K562 (cell line): ENCODE measurements around the gene FTO. TPM values are rescaled to one million over a fixed set of nuclear protein-coding genes. Genes with fewer than 3 reads are reported as not detected.

Experiments used
- ATAC-seq: fragments of 200-7000 bp; cut with Tn5 transposase; 3 replicates; pipeline ENCODE4 v1.9.1; 2020; ENCODE audit warnings: moderate library complexity
- BruUV-seq: library from RNA; stranded (reverse); fragments of 400-500 nt; replicated peaks from 2 replicates; lab custom pipeline; 2021; lab: Mats Ljungman, UMichigan
- CTCF ChIA-PET: fragments of 300-600 bp; formaldehyde crosslinking; extraction: SDS; loops from one replicate; lab custom pipeline; 2021; ENCODE audit warnings: low intra/inter-chr PET ratio; lab: Yijun Ruan, JAX
- POLR2A ChIA-PET: fragments of 300-600, 350-650 bp; sonication (Branson Sonifier 250); formaldehyde crosslinking; extraction: SDS; loops from one replicate; lab custom pipeline; 2021; ENCODE audit warnings: antibody characterized with exemption, inconsistent platforms; lab: Yijun Ruan, JAX
- DNase-seq, 4 experiments: peaks; one replicate each; pipeline versions ENCODE4 v3.0.0 to v3.0.0-alpha.2; 2011 to 2018; ENCODE audit warnings: low spot score in 3 of 4, mixed read lengths in 3 of 4; ENCODE audit errors: extremely low read depth in 1 of 4
- FAIRE-seq: peaks from 2 replicates; lab custom pipeline; 2011; peaks lifted over from hg19 to GRCh38; lab: Jason Lieb, UNC
- H2AFZ ChIP-seq: 2 replicates; pipeline ENCODE4 v1.6.0; 2011; ENCODE audit warnings: low read depth, low read length, control low read depth, inconsistent platforms
- H3K27ac ChIP-seq: fragments of 200-600 bp; 3 replicates; pipeline ENCODE4 v1.8.0; 2011; ENCODE audit warnings: low read depth, mild to moderate bottlenecking, control low read depth, inconsistent platforms, low read length, moderate library complexity, mixed read lengths; ENCODE audit errors: extremely low read depth
- H3K27me3 ChIP-seq, 2 experiments: fragments of 300-600 bp in 1 of 2; 2 replicates in 1 of 2; 3 replicates in 1 of 2; pipeline versions ENCODE4 v1.6.0 to v1.8.0; 2011; ENCODE audit warnings: inconsistent platforms in 2 of 2, low read length in 2 of 2, mild to moderate bottlenecking in 1 of 2, mixed read lengths in 1 of 2, moderate library complexity in 1 of 2; ENCODE audit not compliant: control insufficient read depth in 2 of 2, insufficient read depth in 2 of 2
- H3K36me3 ChIP-seq: fragments of 300-600 bp; 3 replicates; pipeline ENCODE4 v1.8.0; 2011; ENCODE audit warnings: mild to moderate bottlenecking, low read length, inconsistent platforms; ENCODE audit not compliant: control insufficient read depth, insufficient read depth
- H3K4me1 ChIP-seq, 2 experiments: fragments of 200-600 bp in 1 of 2; replicated peaks in 1 of 2; 2 replicates in 1 of 2; 3 replicates in 1 of 2; pipeline versions ENCODE4 v1.5.1 to v1.8.0; 2011; ENCODE audit warnings: inconsistent platforms in 2 of 2, low read length in 2 of 2, mild to moderate bottlenecking in 1 of 2, mixed read lengths in 1 of 2, moderate library complexity in 1 of 2; ENCODE audit not compliant: control insufficient read depth in 2 of 2, insufficient read depth in 2 of 2
- H3K4me2 ChIP-seq: 2 replicates; pipeline ENCODE4 v1.6.1; 2011; ENCODE audit warnings: low read length, control low read depth, inconsistent platforms, mixed read lengths; ENCODE audit not compliant: insufficient read depth
- H3K4me3 ChIP-seq: fragments of 200-600 bp; sonication (generic), shearing (Covaris generic); 2 replicates; pipeline ENCODE4 v1.5.1; 2016; ENCODE audit warnings: control low read depth, inconsistent platforms
- H3K79me2 ChIP-seq: fragments of 200-600 bp; 3 replicates; pipeline ENCODE4 v1.8.0; 2011; ENCODE audit warnings: low read length, inconsistent platforms; ENCODE audit not compliant: control insufficient read depth, insufficient read depth
- H3K9ac ChIP-seq, 2 experiments: 2 replicates each; pipeline versions ENCODE4 v1.6.0 to v1.6.1; 2011; ENCODE audit warnings: low read depth in 2 of 2, low read length in 2 of 2, control low read depth in 1 of 2, inconsistent platforms in 1 of 2, mild to moderate bottlenecking in 1 of 2, mixed read lengths in 1 of 2; ENCODE audit not compliant: insufficient read depth in 1 of 2
- H3K9me1 ChIP-seq: one replicate; pipeline ENCODE4 v1.6.0; 2011; ENCODE audit warnings: inconsistent platforms, mild to moderate bottlenecking, low read length, moderate library complexity; ENCODE audit not compliant: control insufficient read depth, insufficient read depth
- H3K9me3 ChIP-seq: replicated peaks from 2 replicates; pipeline ENCODE4 v1.5.1; 2011; ENCODE audit warnings: low read depth, low read length, inconsistent platforms; ENCODE audit not compliant: control insufficient read depth, insufficient read depth
- H4K20me1 ChIP-seq: replicated peaks from 2 replicates; pipeline ENCODE4 v1.6.1; 2011; ENCODE audit warnings: low read length, inconsistent platforms, mixed read lengths; ENCODE audit not compliant: control insufficient read depth, insufficient read depth
- BHLHE40 ChIP-seq: IDR thresholded peaks from 2 replicates; pipeline ENCODE4 v1.6.1; 2011; ENCODE audit warnings: low read length, improper control_type of control experiment
- BRD9 ChIP-seq: fragments of 450-650 bp; IDR thresholded peaks from 2 replicates; pipeline ENCODE4 v1.6.1; 2018; ENCODE audit warnings: low read depth; ENCODE audit not compliant: partially characterized antibody
- FOS ChIP-seq: IDR thresholded peaks from 3 replicates; pipeline ENCODE4 v1.6.1; 2011; ENCODE audit not compliant: insufficient read length; ENCODE audit errors: extremely low read depth
- FOSL1 ChIP-seq: fragments of 200-800 bp; sonication (Bioruptor generic); conservative IDR thresholded peaks from 2 replicates; pipeline ENCODE4 v1.6.1; 2016; ENCODE audit warnings: missing genetic modification characterization, missing compliant biosample characterization
- FOXA1 ChIP-seq: fragments of 450-650 bp; IDR thresholded peaks from 2 replicates; pipeline ENCODE4 v1.6.1; 2016; ENCODE audit warnings: mild to moderate bottlenecking, borderline replicate concordance
- HCFC1 ChIP-seq: IDR thresholded peaks from 2 replicates; pipeline ENCODE4 v1.6.1; 2012; ENCODE audit warnings: low read depth, low read length, improper control_type of control experiment
- HDAC3 ChIP-seq: fragments of 450-650 bp; IDR thresholded peaks from 2 replicates; pipeline ENCODE4 v1.6.1; 2018; ENCODE audit warnings: borderline replicate concordance, mild to moderate bottlenecking, moderate library complexity; ENCODE audit not compliant: partially characterized antibody
- MAFF ChIP-seq: IDR thresholded peaks from 2 replicates; pipeline ENCODE4 v1.6.1; 2012; ENCODE audit warnings: low read length, improper control_type of control experiment
- MAZ ChIP-seq, 2 experiments: fragments of 450-650 bp in 1 of 2; sonication (generic) in 1 of 2; formaldehyde crosslinking; IDR thresholded peaks in 1 of 2; conservative IDR thresholded peaks in 1 of 2; 2 replicates each; pipeline versions ENCODE4 v1.4.0 to v1.5.0; 2020; ENCODE audit warnings: mild to moderate bottlenecking in 1 of 2, missing genetic modification reagents in 1 of 2
- TOE1 ChIP-seq, 2 experiments: fragments of 450-650 bp in 1 of 2; sonication (generic) in 1 of 2; formaldehyde crosslinking in 1 of 2; IDR thresholded peaks; 2 replicates each; pipeline versions ENCODE4 v1.7.1 to v1.8.0; 2016 to 2022; ENCODE audit warnings: borderline replicate concordance in 2 of 2, mild to moderate bottlenecking in 2 of 2, antibody characterized with exemption in 1 of 2, inconsistent platforms in 1 of 2, low read depth in 1 of 2, missing genetic modification reagents in 1 of 2, moderate library complexity in 1 of 2
- ZC3H4 ChIP-seq: sonication (generic); formaldehyde crosslinking; IDR thresholded peaks from 2 replicates; pipeline ENCODE4 v1.9.0; 2021; ENCODE audit warnings: missing genetic modification reagents, borderline replicate concordance
- ZNF764 ChIP-seq: fragments of 250-450 bp; sonication (Bioruptor Pico); IDR thresholded peaks from 2 replicates; pipeline ENCODE4 v1.4.0; 2020; ENCODE audit warnings: low read depth, mild to moderate bottlenecking, moderate library complexity
- WGBS: fragments of 100-300 bp; shearing (Covaris generic); methylation state at CpG from one replicate; pipeline ENCODE4 v1.1.6; 2016; ENCODE audit warnings: low coverage, mixed read lengths; ENCODE audit not compliant: insufficient coverage; ENCODE audit errors: missing lambda C conversion rate; 5-methylcytosine and 5-hydroxymethylcytosine counted together
- in situ Hi-C: fragments of 300-500 bp; cut with MboI; formaldehyde crosslinking; loops from 4 replicates; pipeline ENCODE4 v1.15.0; 2018; ENCODE audit warnings: inconsistent platforms, mixed read lengths
- intact Hi-C: fragments of 100-400 bp; cut with micrococcal nuclease; formaldehyde crosslinking; loops from 2 replicates; pipeline ENCODE4 v1.14.2; 2022
- polyA plus RNA-seq, 8 experiments: library from polyadenylated mRNA; depleted of rRNA in 4 of 8; stranded (reverse) in 5 of 8; unstranded in 3 of 8; fragments of >200 nt; fragmentation: Nextera tagmentation in 2 of 8; fragmentation: Illumina TruSeq in 1 of 8; extraction: Ambion mirVana in 2 of 8; extraction: Trizol in 1 of 8; gene quantifications; 2 replicates each; pipeline versions ENCODE4 v1.2.1 to v1.2.3, GENCODE V29; 2011 to 2014; ENCODE audit warnings: inconsistent platforms in 1 of 8, missing spikeins in 1 of 8
- total RNA-seq, 7 experiments: library from RNA; depleted of rRNA in 6 of 7; stranded (reverse); fragments of >200 nt in 6 of 7; fragmentation: Illumina TruSeq in 2 of 7; extraction: Trizol in 2 of 7; gene quantifications; 2 replicates each; pipeline versions ENCODE4 v1.2.1 to v1.2.3, GENCODE V29; 2011 to 2021; ENCODE audit warnings: low replicate concordance in 1 of 7
- TF ChIP-seq, protein P1 (sequence below): fragments of 150-350 bp; conservative IDR thresholded peaks from 2 replicates; pipeline ENCODE4 v1.6.1; 2014; ENCODE audit warnings: low read length
- TF ChIP-seq, protein P2 (sequence below): fragments of 250-450 bp; sonication (Bioruptor Pico); IDR thresholded peaks from 2 replicates; pipeline ENCODE4 v1.4.0; 2020; ENCODE audit warnings: mild to moderate bottlenecking, moderate library complexity

FTO gene
- total and polyA plus RNA-seq, 9 of the 15 experiments (the other 6 are each of a cell fraction or from before 2014, with no cell fraction given) = 11.3 to 27.7 (median 25.5) TPM

DNA sequence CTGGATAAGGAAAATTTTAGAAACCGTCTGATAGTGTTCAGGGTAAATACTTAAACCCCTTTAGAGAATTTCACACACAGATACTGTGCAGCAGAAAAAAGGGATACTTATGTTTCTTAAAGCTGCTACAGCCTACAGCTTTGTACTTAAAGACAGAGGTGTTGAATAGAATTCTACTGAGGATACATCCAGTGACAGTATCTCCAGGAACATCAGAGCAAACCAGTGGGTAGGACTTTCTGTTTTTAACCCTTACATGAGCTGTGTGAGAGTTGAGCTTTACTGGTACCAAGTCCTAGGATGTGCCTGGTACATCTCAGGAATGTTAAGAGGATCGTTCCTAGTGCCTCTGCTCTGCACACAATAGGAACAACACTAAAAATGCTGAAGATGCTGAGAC, 191.5 kb downstream of the FTO start:
- BruUV-seq = no TSS peak
- intact Hi-C loops = no loop called here
- no peak overlapping the region for H2AFZ ChIP-seq
- no peaks in the 10 kb centered on the region for H3K27me3 ChIP-seq
- no peaks in the 10 kb centered on the region for H3K9me1 ChIP-seq
- H3K9ac ChIP-seq = no peak overlapping the region
- ATAC-seq = no peak
- no peaks in the 10 kb centered on the region for H4K20me1 ChIP-seq
- H3K36me3 ChIP-seq = no peaks in the 10 kb centered on the region
- no peak for DNase-seq
- H3K4me1 ChIP-seq = no peaks in the 10 kb centered on the region
- CTCF ChIA-PET = no interaction called here
- TF ChIP-seq FOS (no peak), MAFF (no peak), BRD9 (no peak), TOE1 (IDR thresholded peaks at IDR 0.05; ENCODE audit: borderline replicate concordance) (no peak), TOE1 (CRISPR knock-in tag; IDR thresholded peaks at IDR 0.05; ENCODE audit: borderline replicate concordance, low read depth) (no peak), FOSL1 (no peak), BHLHE40 (no peak), HDAC3 (no peak), ZC3H4 (CRISPR knock-in tag) (no peak), FOXA1 (no peak), ZNF764 (CRISPR knock-in tag) (no peak), HCFC1 (no peak), MAZ (CRISPR knock-in tag; conservative IDR thresholded peaks at IDR 0.05 in 1 of 2, IDR thresholded peaks at IDR 0.05 in 1 of 2) (no peak)
- TF ChIP-seq, protein P1, sequence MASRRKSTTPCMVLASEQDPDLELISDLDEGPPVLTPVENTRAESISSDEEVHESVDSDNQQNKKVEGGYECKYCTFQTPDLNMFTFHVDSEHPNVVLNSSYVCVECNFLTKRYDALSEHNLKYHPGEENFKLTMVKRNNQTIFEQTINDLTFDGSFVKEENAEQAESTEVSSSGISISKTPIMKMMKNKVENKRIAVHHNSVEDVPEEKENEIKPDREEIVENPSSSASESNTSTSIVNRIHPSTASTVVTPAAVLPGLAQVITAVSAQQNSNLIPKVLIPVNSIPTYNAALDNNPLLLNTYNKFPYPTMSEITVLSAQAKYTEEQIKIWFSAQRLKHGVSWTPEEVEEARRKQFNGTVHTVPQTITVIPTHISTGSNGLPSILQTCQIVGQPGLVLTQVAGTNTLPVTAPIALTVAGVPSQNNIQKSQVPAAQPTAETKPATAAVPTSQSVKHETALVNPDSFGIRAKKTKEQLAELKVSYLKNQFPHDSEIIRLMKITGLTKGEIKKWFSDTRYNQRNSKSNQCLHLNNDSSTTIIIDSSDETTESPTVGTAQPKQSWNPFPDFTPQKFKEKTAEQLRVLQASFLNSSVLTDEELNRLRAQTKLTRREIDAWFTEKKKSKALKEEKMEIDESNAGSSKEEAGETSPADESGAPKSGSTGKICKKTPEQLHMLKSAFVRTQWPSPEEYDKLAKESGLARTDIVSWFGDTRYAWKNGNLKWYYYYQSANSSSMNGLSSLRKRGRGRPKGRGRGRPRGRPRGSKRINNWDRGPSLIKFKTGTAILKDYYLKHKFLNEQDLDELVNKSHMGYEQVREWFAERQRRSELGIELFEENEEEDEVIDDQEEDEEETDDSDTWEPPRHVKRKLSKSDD = no peak
- TF ChIP-seq, protein P2, sequence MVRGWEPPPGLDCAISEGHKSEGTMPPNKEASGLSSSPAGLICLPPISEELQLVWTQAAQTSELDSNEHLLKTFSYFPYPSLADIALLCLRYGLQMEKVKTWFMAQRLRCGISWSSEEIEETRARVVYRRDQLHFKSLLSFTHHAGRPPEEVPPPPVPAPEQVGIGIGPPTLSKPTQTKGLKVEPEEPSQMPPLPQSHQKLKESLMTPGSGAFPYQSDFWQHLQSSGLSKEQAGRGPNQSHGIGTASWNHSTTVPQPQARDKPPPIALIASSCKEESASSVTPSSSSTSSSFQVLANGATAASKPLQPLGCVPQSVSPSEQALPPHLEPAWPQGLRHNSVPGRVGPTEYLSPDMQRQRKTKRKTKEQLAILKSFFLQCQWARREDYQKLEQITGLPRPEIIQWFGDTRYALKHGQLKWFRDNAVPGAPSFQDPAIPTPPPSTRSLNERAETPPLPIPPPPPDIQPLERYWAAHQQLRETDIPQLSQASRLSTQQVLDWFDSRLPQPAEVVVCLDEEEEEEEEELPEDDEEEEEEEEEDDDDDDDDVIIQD (CRISPR knock-in tag) = no peak
- TF ChIP-seq, all 486 proteins: peak for 0
- FAIRE-seq = no peak
- Histone ChIP-seq H3K4me3 (no peak overlapping the region), H3K4me2 (no peak overlapping the region), H3K9me3 (no peaks in the 10 kb centered on the region), H3K27ac (no peak overlapping the region), H3K79me2 (no peaks in the 10 kb centered on the region)
- in situ Hi-C loops = no loop called here
- POLR2A ChIA-PET = interaction anchor here (1.3 kb wide), 1 partner anchor 11 kb away, joined by 4 read pairs; no protein-coding TSS in a partner anchor
- 11% methylated on average over 2 of the region's 2 CpGs for WGBS
